Right renal pelvis (tissue), 4 donors: ENCODE results near the gene EFCAB6. TPM values are rescaled to one million over a fixed set of nuclear protein-coding genes. Genes with fewer than 3 reads are reported as not detected.

ENCODE experiments used
- DNase-seq, 4 donors: peaks; one replicate each; pipeline ENCODE4 v3.0.0-alpha.2; 2013; ENCODE audit warnings: low read depth in 4 of 4, low spot score in 3 of 4, missing footprints in 1 of 4
- polyA plus RNA-seq, 4 donors: library from polyadenylated mRNA; unstranded; fragments of 120-200 nt; gene quantifications; one replicate each; pipeline ENCODE4 v1.2.1, GENCODE V29; 2013; ENCODE audit not compliant: insufficient read length in 4 of 4

Gene EFCAB6
- polyA plus RNA-seq, 4 donors = 4.4 to 5.4 (median 4.9) TPM

DNA sequence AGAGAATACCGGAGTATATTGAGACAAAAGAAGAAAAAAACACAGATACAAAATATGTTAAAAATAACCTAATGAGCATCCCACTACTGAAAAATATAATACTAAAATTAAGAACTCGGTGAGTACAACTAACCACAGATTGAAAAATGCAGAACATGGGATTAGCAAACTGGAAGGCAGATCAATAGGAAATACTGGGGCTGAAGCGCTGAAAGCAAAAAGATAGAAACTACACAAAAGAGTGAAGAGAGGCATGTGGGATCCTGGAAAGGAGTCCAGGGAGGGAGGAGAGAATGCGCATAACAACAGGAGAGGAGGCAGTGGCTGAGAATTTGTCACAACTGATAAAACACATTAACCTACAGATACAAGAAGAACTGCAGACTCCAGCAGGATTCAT lies 159.3 kb downstream of the EFCAB6 start:
- no peak for DNase-seq

- no peak for DNase-seq
Measured at GRCh38 chr22:43643387-43643786, 168.7 kb downstream of the EFCAB6 start.

GRCh38 chr22:43642319-43643206 lies 169.5 kb downstream of the EFCAB6 start:
- no peak for DNase-seq

GRCh38 chr22:43639228-43639948 lies 172.7 kb downstream of the EFCAB6 start:
- DNase-seq = no peak

DNA sequence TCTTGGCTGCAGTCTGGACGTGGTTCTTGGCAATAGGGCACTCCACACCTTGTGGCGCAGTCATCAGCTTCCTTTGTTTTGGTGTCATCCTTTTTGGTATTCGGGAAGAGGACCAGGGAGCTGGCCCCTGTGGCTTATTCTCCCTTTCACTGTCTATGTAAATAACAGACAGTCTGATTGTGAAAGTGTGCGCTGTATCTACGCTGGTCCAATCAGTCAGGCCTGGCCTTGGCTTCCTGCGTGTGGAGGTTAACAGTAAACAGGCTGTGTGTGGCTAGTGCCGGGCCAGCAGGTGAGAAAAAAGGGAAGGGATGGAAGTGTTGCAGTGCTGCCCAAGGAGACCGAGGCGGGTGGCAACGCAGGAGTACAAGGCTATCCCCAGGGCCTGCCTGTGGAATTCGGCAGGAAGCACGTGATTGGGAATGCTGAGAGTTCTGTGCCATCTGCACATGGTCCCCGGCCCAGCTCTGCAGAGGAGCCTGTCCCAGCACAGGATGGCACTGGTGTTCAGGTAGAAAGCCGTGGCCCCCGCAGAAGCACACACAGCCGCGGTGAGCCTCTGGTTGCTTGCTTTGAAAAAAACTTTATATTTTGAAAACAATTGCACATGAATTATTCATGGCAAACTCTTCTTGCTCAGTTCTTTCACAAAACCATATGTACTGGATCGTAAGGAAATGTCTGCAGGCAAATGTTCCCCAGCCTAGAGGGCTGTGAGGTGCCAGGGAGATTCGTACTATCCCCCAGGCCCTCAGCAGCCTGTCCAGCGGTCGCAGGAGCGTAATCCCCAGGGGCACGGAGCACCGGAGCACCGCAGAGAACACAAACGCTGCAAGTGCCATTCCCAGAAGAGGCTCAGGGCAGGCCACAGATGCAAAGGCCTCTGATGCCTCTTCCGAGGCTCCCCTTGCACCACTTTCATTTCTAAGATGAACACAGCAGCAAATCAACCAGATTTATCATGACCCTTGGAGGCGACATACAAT lies 174.5 kb downstream of the EFCAB6 start:
- no peak for DNase-seq

DNA sequence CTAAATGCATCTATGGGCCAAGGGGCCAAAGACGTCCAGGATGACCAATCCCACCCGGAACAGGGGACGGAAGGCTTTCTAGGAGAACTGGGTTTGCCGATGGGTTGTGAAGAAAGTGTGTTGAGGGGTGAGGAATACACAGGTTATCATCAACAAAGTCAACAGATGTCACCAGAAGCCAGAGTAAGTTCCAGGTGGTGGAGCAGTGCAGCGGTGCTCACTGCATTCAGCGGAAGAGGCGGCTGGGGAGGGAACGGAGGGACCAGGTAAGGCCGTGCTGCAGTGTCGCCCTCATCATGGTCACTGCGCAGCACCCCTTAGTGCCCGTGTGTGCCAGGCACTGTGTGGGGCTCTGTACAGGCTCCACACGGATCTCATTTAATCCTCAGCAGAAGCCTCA lies 176.0 kb downstream of the EFCAB6 start:
- no peak for DNase-seq

- DNase-seq = no peak
Measured at GRCh38 chr22:43635101-43635500, 177.0 kb downstream of the EFCAB6 start.

- DNase-seq = no peak
Measured at GRCh38 chr22:43634316-43634715, 177.8 kb downstream of the EFCAB6 start.

GRCh38 chr22:43633631-43634285 lies 178.3 kb downstream of the EFCAB6 start:
- DNase-seq = no peak

DNA sequence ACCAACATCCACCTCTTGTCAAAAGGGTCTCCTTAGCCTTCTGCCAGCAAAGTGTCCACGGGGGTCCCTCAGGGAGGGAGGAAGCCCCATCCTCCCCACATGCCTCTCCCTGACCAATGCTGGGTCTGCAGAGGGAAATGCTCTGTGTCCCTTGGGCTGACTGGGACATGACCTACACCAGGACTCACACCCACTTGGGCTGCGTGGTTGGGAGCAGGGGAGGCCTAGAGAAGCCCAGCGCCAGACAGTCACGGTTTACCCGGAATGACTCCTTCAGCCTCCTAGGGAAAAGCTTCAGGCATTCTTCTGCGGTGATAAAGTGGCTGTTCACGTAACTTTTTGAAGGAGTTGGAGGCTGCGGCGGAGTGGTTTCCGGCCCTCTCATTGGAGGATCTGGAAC lies 180.3 kb downstream of the EFCAB6 start:
- DNase-seq = no peak

DNA sequence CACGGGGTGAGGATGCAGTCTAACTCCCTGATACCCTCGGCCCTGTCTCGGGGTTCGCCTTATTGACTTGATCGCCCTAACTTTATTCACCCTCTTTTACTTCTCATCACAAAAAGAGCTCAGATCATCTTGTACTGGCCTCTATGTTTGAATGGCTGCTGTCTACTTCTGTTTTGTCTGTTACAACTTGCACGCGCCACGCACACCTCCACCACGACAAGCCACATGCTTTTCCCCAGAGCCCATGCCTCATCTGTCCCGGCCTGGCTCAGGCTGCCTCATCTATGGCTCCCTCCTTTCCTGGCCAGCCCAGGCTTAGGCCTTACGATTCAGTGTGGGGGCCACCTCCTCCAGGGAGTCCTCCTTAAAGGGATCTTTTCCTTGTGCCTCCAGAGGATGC lies 180.9 kb downstream of the EFCAB6 start:
- DNase-seq = no peak

DNA sequence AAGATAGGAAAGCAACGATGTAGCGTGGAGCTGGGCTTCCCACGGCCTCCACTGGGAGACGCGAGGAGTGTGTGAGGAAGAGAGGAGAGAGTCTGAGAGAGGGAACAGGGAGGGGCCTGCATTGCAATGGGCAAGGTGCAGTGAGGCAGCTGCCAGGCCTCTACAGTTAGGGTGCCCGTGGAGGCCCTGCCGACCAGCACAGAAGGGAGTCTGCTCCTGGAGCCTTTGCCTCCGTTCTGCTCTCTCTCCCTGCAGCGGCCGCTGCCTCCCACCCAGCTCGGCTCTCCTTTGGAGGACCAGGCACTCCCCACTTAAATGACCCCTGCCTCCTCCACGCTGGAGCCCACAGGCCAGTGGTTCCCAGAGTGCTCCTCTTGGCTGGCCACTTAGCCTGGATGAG lies 181.7 kb downstream of the EFCAB6 start:
- DNase-seq = no peak

DNA sequence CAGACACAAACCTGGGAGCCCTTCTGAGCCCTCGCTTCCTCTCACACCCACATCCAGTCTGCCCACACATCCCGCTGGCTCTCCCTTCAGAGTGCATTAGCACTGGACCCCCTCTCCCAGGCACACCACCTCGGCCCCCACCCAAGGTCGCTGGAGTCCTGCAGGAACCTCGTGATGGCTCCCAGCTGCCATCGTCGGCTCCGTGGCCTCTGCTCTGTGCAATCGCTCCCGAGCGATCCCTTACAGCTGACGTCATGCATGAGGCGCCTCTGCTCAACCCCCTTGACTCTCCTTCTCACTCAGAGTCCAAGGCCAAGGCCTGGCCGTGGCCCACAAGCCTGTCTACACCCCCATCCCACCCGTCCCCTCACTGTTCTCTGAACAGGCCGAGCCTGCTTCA lies 183.9 kb downstream of the EFCAB6 start:
- peak in 1 of 4 donors; percentile 0 for DNase-seq

- no peak for DNase-seq
Measured at GRCh38 chr22:43627485-43628213, 184.5 kb downstream of the EFCAB6 start.

DNA sequence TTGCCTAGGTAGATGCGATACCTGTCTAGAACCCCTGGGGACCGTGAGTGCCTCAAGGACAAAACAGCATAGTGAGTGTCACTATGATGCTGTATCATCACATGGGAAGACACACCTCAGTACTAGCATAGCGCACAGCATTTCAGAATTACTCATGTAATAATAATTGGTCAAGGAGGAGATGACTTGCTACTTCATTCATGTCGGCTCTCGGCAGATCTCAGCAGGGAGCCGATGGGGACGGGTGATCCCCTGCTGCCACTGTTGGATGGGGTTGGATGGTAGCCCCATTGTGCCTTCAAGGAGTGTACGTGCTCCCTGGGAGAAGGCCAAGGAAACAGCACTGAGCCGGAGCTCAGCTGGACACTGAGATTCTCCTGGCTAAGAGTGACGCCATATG lies 186.9 kb downstream of the EFCAB6 start:
- DNase-seq = no peak

DNA sequence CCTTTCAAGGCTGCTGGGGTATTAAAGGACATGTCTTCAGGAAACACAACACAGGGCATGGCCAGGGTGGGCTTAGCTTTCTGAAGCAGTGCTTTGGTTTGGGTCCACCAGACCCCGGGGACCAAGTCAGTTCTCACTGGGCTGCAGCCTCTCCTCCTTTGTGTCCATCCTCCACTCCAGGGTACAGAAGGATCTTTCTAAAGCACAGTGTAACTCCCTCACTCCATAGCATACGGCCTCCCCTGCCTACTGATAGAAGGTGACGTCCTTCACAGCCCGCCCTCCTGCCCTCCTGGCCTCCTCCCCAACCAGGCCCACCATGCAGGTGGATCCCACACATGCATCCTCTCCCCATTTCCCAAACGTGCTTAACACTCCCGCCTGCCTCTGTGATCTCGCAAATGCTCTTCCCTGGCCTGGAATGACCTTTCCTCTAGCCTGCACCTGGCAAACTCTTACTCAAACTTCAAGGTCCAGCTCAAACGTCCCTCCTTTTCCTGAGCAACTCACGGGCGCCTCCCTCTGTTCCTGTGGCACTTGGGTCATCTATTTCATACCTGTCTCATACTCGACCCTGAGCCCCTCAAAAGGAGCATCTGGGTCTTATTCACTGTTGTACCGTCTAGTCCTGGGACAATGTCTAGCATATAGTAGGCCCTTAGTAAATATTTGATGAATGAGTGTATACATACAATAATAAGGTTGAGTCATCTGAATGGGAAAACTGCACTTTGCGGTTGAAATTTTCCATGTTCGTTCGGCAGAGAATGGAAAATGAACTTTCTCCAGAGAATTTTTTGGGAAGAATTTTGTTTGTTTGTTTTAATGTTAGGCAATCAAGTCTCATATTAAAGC lies 187.7 kb downstream of the EFCAB6 start:
- DNase-seq = no peak

DNA sequence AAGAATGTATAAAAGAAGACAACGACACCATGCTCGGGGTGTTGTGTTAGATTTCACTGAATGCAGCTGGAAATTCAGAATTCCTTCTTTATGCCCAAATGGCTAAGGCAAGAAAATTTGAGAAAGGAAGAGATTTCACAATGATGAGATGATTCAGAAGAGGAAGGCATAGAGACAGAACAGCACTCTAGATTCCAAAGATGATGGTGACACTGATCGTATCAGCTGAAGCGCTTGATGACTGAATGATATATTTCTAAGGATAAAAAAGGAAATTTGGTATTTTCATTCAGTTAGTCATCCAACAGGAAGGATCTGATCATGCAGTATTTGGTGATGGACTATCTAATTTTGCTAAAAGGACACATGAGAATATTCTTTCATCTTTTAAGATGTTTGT lies 189.2 kb downstream of the EFCAB6 start:
- no peak for DNase-seq

DNA sequence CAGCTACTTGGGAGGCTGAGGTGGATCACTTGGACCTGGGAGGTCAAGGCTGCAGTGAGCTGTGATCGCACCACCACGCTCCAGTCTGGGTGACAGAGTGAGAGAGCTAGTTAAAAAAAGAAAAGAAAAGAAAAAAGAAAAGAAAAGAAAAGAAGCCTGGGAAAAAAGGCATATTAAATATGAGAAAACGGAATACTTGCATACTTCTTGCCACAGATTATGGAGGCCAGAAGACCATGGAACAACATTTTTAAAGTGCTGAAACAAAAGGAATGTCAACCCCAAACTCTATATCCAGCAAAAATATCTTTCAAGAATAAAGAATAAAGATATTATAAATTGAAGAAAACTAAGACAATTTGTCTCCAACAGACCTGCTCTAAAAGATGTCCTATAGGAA lies 191.9 kb downstream of the EFCAB6 start:
- DNase-seq = no peak

DNA sequence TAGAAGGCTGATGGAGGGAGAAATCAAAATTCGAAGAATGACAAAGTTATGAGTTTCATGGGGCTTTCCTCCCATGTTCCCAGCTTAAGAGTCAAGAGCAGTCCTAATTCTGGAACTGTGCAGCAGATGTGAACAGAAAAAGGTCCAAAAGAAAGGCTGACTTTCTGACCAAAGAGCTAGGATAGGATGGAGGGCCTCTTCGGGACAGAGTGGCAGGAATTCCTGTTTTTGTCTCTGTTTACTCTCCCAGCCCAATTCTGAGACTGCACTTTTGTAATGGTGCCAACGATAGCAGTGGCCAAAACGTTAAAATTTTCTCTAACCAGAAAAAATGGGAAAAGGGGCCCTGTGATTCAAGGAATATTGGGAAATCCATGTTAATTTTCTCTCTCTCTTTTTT lies 193.6 kb downstream of the EFCAB6 start:
- no peak for DNase-seq
